Measurements from ENCODE around the gene ANO7. TPM values are rescaled to one million over a fixed set of nuclear protein-coding genes. Genes with fewer than 3 reads are reported as not detected.
"Not testable (repeated sequence)": the region's sequence is repeated elsewhere in the genome, so short reads cannot be mapped to it uniquely, and the experiment has no call there.

The ANO7 gene
- total RNA-seq, 2 donors from 2014 or later: 2.8 to 7.1 TPM

- no peak overlapping the region for H3K4me3 Mint-ChIP-seq
- DNase-seq (ENCODE audit: low spot score) (peak; percentile 60), ATAC-seq (peak in 1 of 2 donors; percentile 25)
- no peaks in the 10 kb centered on the region for H3K36me3 Mint-ChIP-seq
- no peaks in the 10 kb centered on the region for H3K4me1 Mint-ChIP-seq (ENCODE audit: low read depth in 2 of 2)
- no peaks in the 10 kb centered on the region for H3K27me3 Mint-ChIP-seq
- no peaks in the 10 kb centered on the region for H3K9me3 Mint-ChIP-seq
- no peak overlapping the region for H3K27ac Mint-ChIP-seq
Measured at GRCh38 chr2:241189093-241189855, 797 bp downstream of the ANO7 start.

- H3K27me3 Mint-ChIP-seq: no peaks in the 10 kb centered on the region
- no peak overlapping the region for H3K4me3 Mint-ChIP-seq
- no peak overlapping the region for H3K27ac Mint-ChIP-seq
- no peaks in the 10 kb centered on the region for H3K4me1 Mint-ChIP-seq (ENCODE audit: low read depth in 2 of 2)
- DNase-seq (ENCODE audit: low spot score) (peak; percentile 49), ATAC-seq (peak in 1 of 2 donors; percentile 7)
- no peaks in the 10 kb centered on the region for H3K36me3 Mint-ChIP-seq
- no peaks in the 10 kb centered on the region for H3K9me3 Mint-ChIP-seq
Measured at GRCh38 chr2:241189856-241190201, 1.4 kb downstream of the ANO7 start.

GRCh38 chr2:241190291-241190981, 2.0 kb downstream of the ANO7 start:
- H3K36me3 Mint-ChIP-seq: no peaks in the 10 kb centered on the region
- no peaks in the 10 kb centered on the region for H3K4me1 Mint-ChIP-seq (ENCODE audit: low read depth in 2 of 2)
- H3K27ac Mint-ChIP-seq: no peak overlapping the region
- ATAC-seq (peak; percentile 14 to 44), DNase-seq (ENCODE audit: low spot score) (peak; percentile 60)
- no peaks in the 10 kb centered on the region for H3K9me3 Mint-ChIP-seq
- H3K4me3 Mint-ChIP-seq: no peak overlapping the region
- H3K27me3 Mint-ChIP-seq: no peaks in the 10 kb centered on the region

GRCh38 chr2:241191081-241191480, 2.6 kb downstream of the ANO7 start:
- Mint-ChIP-seq H3K27me3 (no peaks in the 10 kb centered on the region), H3K9me3 (no peaks in the 10 kb centered on the region)
- no peak for ATAC-seq

GRCh38 chr2:241193271-241193670, 4.8 kb downstream of the ANO7 start:
- ATAC-seq: no peak
- H3K36me3 Mint-ChIP-seq: no peaks in the 10 kb centered on the region
- H3K27ac Mint-ChIP-seq: no peak overlapping the region
- no peaks in the 10 kb centered on the region for H3K27me3 Mint-ChIP-seq
- peak; percentile 16 for DNase-seq (ENCODE audit: low spot score)
- H3K9me3 Mint-ChIP-seq: no peaks in the 10 kb centered on the region
- no peaks in the 10 kb centered on the region for H3K4me1 Mint-ChIP-seq (ENCODE audit: low read depth in 2 of 2)
- no peak overlapping the region for H3K4me3 Mint-ChIP-seq

More at GRCh38 chr2:241191081-241191480, 2.6 kb downstream of the ANO7 start:
- Mint-ChIP-seq H3K36me3 (no peaks in the 10 kb centered on the region), H3K27ac (no peak overlapping the region), H3K4me3 (no peak overlapping the region), H3K4me1 (ENCODE audit: low read depth in 2 of 2) (no peaks in the 10 kb centered on the region)
- peak; percentile 52 for DNase-seq (ENCODE audit: low spot score)

- no peaks in the 10 kb centered on the region for H3K4me1 Mint-ChIP-seq (ENCODE audit: low read depth in 2 of 2)
- H3K9me3 Mint-ChIP-seq: no peaks in the 10 kb centered on the region
- no peak overlapping the region for H3K4me3 Mint-ChIP-seq
- H3K27me3 Mint-ChIP-seq: no peaks in the 10 kb centered on the region
- DNase-seq (ENCODE audit: low spot score) (peak; percentile 26), ATAC-seq (no peak)
- no peaks in the 10 kb centered on the region for H3K36me3 Mint-ChIP-seq
- H3K27ac Mint-ChIP-seq: no peak overlapping the region
Measured at GRCh38 chr2:241194811-241195210, 6.3 kb downstream of the ANO7 start.

- Mint-ChIP-seq H3K4me1 (ENCODE audit: low read depth in 2 of 2) (no peaks in the 10 kb centered on the region), H3K27ac (no peak overlapping the region), H3K27me3 (no peaks in the 10 kb centered on the region), H3K36me3 (no peaks in the 10 kb centered on the region), H3K9me3 (no peaks in the 10 kb centered on the region), H3K4me3 (no peak overlapping the region)
- ATAC-seq (peak in 1 of 2 donors; percentile 25), DNase-seq (ENCODE audit: low spot score) (peak; percentile 62)
Measured at GRCh38 chr2:241195506-241196130, 7.1 kb downstream of the ANO7 start.

- H3K27me3 Mint-ChIP-seq; H3K4me1 Mint-ChIP-seq (ENCODE audit: low read depth in 2 of 2); H3K27ac Mint-ChIP-seq; H3K36me3 Mint-ChIP-seq; ATAC-seq; H3K4me3 Mint-ChIP-seq; H3K9me3 Mint-ChIP-seq: not testable (repeated sequence)
- peak; percentile 53 for DNase-seq (ENCODE audit: low spot score)
Measured at GRCh38 chr2:241197246-241197645, 8.8 kb downstream of the ANO7 start.

GRCh38 chr2:241197947-241198346, 9.5 kb downstream of the ANO7 start:
- Mint-ChIP-seq H3K27me3 (no peaks in the 10 kb centered on the region), H3K9me3 (no peaks in the 10 kb centered on the region), H3K4me3 (no peak overlapping the region), H3K4me1 (ENCODE audit: low read depth in 2 of 2) (no peaks in the 10 kb centered on the region), H3K36me3 (no peaks in the 10 kb centered on the region), H3K27ac (no peak overlapping the region)
- ATAC-seq (no peak), DNase-seq (ENCODE audit: low spot score) (peak; percentile 29)

- Mint-ChIP-seq H3K27me3 (no peaks in the 10 kb centered on the region), H3K27ac (no peak overlapping the region), H3K9me3 (no peaks in the 10 kb centered on the region), H3K4me3 (no peak overlapping the region), H3K4me1 (ENCODE audit: low read depth in 2 of 2) (no peaks in the 10 kb centered on the region), H3K36me3 (no peaks in the 10 kb centered on the region)
- ATAC-seq: no peak
- peak; percentile 46 for DNase-seq (ENCODE audit: low spot score)
Measured at GRCh38 chr2:241198381-241199279, 10.2 kb downstream of the ANO7 start.

GRCh38 chr2:241199286-241199685, 10.8 kb downstream of the ANO7 start:
- no peak overlapping the region for H3K27ac Mint-ChIP-seq
- DNase-seq (ENCODE audit: low spot score) (no peak), ATAC-seq (no peak)
- no peaks in the 10 kb centered on the region for H3K27me3 Mint-ChIP-seq
- H3K36me3 Mint-ChIP-seq: no peaks in the 10 kb centered on the region
- H3K4me3 Mint-ChIP-seq: no peak overlapping the region
- H3K9me3 Mint-ChIP-seq: no peaks in the 10 kb centered on the region
- no peaks in the 10 kb centered on the region for H3K4me1 Mint-ChIP-seq (ENCODE audit: low read depth in 2 of 2)

GRCh38 chr2:241199897-241200821, 11.7 kb downstream of the ANO7 start:
- H3K27me3 Mint-ChIP-seq: no peaks in the 10 kb centered on the region
- no peak for ATAC-seq
- no peak overlapping the region for H3K4me3 Mint-ChIP-seq

More at GRCh38 chr2:241199897-241200821, 11.7 kb downstream of the ANO7 start:
- Mint-ChIP-seq H3K9me3 (no peaks in the 10 kb centered on the region), H3K27ac (no peak overlapping the region), H3K4me1 (ENCODE audit: low read depth in 2 of 2) (no peaks in the 10 kb centered on the region), H3K36me3 (no peaks in the 10 kb centered on the region)
- peak; percentile 54 for DNase-seq (ENCODE audit: low spot score)

All from natural killer cell treated with Interleukin-12 subunit alpha and Interleukin-12 subunit beta and Interleukin-15 and Interleukin-18, amount 100 ng/mL, for 72 hours (primary cell).